HepG2 (cell line): ENCODE measurements around the gene HLCS. TPM values are rescaled to one million over a fixed set of nuclear protein-coding genes. Genes with fewer than 3 reads are reported as not detected.
A peak's percentile ranks its signal among the peaks of the same experiment; 100 is the strongest.

Source experiments
- EED ChIP-seq: sonication (generic); formaldehyde crosslinking; IDR thresholded peaks from 2 replicates; pipeline ENCODE4 v1.5.0; 2020; ENCODE audit warnings: mild to moderate bottlenecking, missing genetic modification reagents
- HDAC1 ChIP-seq: sonication (generic); formaldehyde crosslinking; IDR thresholded peaks from 2 replicates; pipeline ENCODE4 v1.5.1; 2020; ENCODE audit warnings: mild to moderate bottlenecking, missing genetic modification reagents
- HOXA3 ChIP-seq: sonication (generic); formaldehyde crosslinking; IDR thresholded peaks from 2 replicates; pipeline ENCODE4 v1.5.0; 2020; ENCODE audit warnings: missing genetic modification reagents
- IRF2 ChIP-seq: IDR thresholded peaks from 2 replicates; pipeline ENCODE4 v1.6.1; 2018; ENCODE audit warnings: missing genetic modification reagents, missing compliant biosample characterization
- MXI1 ChIP-seq: IDR thresholded peaks from 3 replicates; pipeline ENCODE4 v1.6.1; 2012; ENCODE audit warnings: low read depth, low read length, inconsistent platforms, borderline replicate concordance
- MYC ChIP-seq: sonication (generic); formaldehyde crosslinking; IDR thresholded peaks from 2 replicates; pipeline ENCODE4 v1.9.0; 2021; ENCODE audit warnings: missing genetic modification reagents, borderline replicate concordance
- POLR2AphosphoS2 ChIP-seq: IDR thresholded peaks from 2 replicates; pipeline ENCODE4 v1.6.1; 2011; ENCODE audit warnings: low read depth, low read length, improper control_type of control experiment
- SOX5 ChIP-seq: IDR thresholded peaks from 2 replicates; pipeline ENCODE4 v1.6.1; 2016; ENCODE audit warnings: borderline replicate concordance
- THAP11 ChIP-seq: IDR thresholded peaks from 2 replicates; pipeline ENCODE4 v1.6.1; 2016; ENCODE audit warnings: missing biosample characterization, missing genetic modification reagents
- THYN1 ChIP-seq: sonication (generic); formaldehyde crosslinking; IDR thresholded peaks from 2 replicates; pipeline ENCODE4 v1.8.1; 2023; ENCODE audit warnings: low read depth, mild to moderate bottlenecking, moderate library complexity, missing genetic modification reagents, borderline replicate concordance
- ZNF234 ChIP-seq: sonication (generic); formaldehyde crosslinking; conservative IDR thresholded peaks from 2 replicates; pipeline ENCODE4 v1.5.1; 2020; ENCODE audit warnings: mild to moderate bottlenecking, missing genetic modification reagents
- ZNF510 ChIP-seq: sonication (generic); formaldehyde crosslinking; IDR thresholded peaks from 2 replicates; pipeline ENCODE4 v1.4.0; 2020; ENCODE audit warnings: low read depth, mild to moderate bottlenecking, missing genetic modification reagents
- ZNF891 ChIP-seq: sonication (generic); formaldehyde crosslinking; IDR thresholded peaks from 2 replicates; pipeline ENCODE4 v1.5.0; 2020; ENCODE audit warnings: mild to moderate bottlenecking, missing genetic modification reagents
- ZSCAN21 ChIP-seq: sonication (generic); formaldehyde crosslinking; IDR thresholded peaks from 2 replicates; pipeline ENCODE4 v1.8.0; 2022; ENCODE audit warnings: mild to moderate bottlenecking, missing genetic modification reagents, moderate library complexity, borderline replicate concordance
- polyA plus RNA-seq, 8 experiments: library from polyadenylated mRNA; depleted of rRNA in 3 of 8; stranded (reverse) in 7 of 8; unstranded in 1 of 8; fragments of >200 nt; fragmentation: Illumina TruSeq in 4 of 8; extraction: Trizol in 4 of 8; gene quantifications; 2 replicates each; pipeline versions ENCODE4 v1.2.1 to v1.2.3, GENCODE V29; 2011 to 2016; ENCODE audit warnings: low read depth in 4 of 8, missing spikeins in 1 of 8, mixed read lengths in 1 of 8; ENCODE audit not compliant: insufficient read depth in 1 of 8
- total RNA-seq, 5 experiments: library from RNA; depleted of rRNA; stranded (reverse); fragments of >200 nt; fragmentation: Illumina TruSeq; extraction: Trizol; gene quantifications; 2 replicates each; pipeline ENCODE4 v1.2.3, GENCODE V29; 2016; ENCODE audit warnings: low read depth in 1 of 5
- TF ChIP-seq, protein P1 (sequence below): IDR thresholded peaks from 2 replicates; pipeline ENCODE4 v1.4.0; 2020; ENCODE audit warnings: mild to moderate bottlenecking, missing genetic modification reagents
- TF ChIP-seq, protein P2 (sequence below): sonication (generic); formaldehyde crosslinking; IDR thresholded peaks from 2 replicates; pipeline ENCODE4 v1.5.0; 2020; ENCODE audit warnings: mild to moderate bottlenecking, missing genetic modification reagents
- TF ChIP-seq, protein P3 (sequence below): sonication (generic); formaldehyde crosslinking; IDR thresholded peaks from 2 replicates; pipeline ENCODE4 v1.5.0; 2020; ENCODE audit warnings: mild to moderate bottlenecking, missing genetic modification reagents, moderate library complexity
- TF ChIP-seq, protein P4 (sequence below): sonication (generic); formaldehyde crosslinking; IDR thresholded peaks from 2 replicates; pipeline ENCODE4 v1.8.1; 2023; ENCODE audit warnings: mild to moderate bottlenecking, inconsistent platforms, moderate library complexity, missing genetic modification reagents, borderline replicate concordance
- TF ChIP-seq, protein P5 (sequence below): sonication (generic); formaldehyde crosslinking; IDR thresholded peaks from 2 replicates; pipeline ENCODE4 v1.4.0; 2020; ENCODE audit warnings: low read depth, mild to moderate bottlenecking, missing genetic modification reagents

The HLCS gene
- total and polyA plus RNA-seq, 2 of the 13 experiments (the other 11 are each of a cell fraction or from before 2014, with no cell fraction given) = 7.9 to 12.3 TPM

DNA sequence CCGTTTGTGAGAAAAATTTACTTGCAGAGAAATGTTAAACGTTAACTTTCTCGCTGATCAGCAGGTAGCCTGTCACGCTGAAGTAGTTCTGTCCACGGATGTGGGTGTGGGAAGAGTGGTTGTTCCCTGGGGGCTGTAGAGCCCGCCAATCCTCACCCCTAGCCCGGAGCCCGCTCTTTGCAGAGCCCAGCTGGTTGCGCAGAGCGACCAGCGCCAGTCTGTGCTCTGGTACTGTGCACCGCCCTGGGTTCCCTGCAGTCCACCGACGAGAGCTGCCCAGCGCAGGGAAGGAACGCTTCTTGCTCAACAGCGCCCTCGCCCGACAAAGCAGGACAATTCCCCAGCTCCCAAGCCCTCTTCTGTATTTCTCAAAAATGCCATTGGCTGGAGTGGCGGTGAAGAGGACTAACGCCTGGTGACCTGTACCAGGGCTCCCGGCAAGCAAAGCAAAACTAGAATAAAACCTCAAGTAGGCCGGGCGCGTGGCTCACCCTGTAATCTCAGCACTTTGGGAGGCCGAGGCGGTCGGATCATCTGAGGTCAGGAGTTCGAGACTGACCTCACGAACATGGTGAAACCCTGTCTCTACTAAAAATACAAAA is 43.4 kb upstream of the HLCS start (continued):
- TF ChIP-seq, protein P1, sequence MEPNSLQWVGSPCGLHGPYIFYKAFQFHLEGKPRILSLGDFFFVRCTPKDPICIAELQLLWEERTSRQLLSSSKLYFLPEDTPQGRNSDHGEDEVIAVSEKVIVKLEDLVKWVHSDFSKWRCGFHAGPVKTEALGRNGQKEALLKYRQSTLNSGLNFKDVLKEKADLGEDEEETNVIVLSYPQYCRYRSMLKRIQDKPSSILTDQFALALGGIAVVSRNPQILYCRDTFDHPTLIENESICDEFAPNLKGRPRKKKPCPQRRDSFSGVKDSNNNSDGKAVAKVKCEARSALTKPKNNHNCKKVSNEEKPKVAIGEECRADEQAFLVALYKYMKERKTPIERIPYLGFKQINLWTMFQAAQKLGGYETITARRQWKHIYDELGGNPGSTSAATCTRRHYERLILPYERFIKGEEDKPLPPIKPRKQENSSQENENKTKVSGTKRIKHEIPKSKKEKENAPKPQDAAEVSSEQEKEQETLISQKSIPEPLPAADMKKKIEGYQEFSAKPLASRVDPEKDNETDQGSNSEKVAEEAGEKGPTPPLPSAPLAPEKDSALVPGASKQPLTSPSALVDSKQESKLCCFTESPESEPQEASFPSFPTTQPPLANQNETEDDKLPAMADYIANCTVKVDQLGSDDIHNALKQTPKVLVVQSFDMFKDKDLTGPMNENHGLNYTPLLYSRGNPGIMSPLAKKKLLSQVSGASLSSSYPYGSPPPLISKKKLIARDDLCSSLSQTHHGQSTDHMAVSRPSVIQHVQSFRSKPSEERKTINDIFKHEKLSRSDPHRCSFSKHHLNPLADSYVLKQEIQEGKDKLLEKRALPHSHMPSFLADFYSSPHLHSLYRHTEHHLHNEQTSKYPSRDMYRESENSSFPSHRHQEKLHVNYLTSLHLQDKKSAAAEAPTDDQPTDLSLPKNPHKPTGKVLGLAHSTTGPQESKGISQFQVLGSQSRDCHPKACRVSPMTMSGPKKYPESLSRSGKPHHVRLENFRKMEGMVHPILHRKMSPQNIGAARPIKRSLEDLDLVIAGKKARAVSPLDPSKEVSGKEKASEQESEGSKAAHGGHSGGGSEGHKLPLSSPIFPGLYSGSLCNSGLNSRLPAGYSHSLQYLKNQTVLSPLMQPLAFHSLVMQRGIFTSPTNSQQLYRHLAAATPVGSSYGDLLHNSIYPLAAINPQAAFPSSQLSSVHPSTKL (CRISPR knock-in tag) = peak; percentile 70
- TF ChIP-seq, protein P2, sequence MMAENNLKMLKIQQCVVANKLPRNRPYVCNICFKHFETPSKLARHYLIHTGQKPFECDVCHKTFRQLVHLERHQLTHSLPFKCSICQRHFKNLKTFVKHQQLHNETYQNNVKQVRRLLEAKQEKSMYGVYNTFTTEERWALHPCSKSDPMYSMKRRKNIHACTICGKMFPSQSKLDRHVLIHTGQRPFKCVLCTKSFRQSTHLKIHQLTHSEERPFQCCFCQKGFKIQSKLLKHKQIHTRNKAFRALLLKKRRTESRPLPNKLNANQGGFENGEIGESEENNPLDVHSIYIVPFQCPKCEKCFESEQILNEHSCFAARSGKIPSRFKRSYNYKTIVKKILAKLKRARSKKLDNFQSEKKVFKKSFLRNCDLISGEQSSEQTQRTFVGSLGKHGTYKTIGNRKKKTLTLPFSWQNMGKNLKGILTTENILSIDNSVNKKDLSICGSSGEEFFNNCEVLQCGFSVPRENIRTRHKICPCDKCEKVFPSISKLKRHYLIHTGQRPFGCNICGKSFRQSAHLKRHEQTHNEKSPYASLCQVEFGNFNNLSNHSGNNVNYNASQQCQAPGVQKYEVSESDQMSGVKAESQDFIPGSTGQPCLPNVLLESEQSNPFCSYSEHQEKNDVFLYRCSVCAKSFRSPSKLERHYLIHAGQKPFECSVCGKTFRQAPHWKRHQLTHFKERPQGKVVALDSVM (CRISPR knock-in tag) = peak; percentile 47; the same call in 1 of the 2 replicates
- TF ChIP-seq, protein P3, sequence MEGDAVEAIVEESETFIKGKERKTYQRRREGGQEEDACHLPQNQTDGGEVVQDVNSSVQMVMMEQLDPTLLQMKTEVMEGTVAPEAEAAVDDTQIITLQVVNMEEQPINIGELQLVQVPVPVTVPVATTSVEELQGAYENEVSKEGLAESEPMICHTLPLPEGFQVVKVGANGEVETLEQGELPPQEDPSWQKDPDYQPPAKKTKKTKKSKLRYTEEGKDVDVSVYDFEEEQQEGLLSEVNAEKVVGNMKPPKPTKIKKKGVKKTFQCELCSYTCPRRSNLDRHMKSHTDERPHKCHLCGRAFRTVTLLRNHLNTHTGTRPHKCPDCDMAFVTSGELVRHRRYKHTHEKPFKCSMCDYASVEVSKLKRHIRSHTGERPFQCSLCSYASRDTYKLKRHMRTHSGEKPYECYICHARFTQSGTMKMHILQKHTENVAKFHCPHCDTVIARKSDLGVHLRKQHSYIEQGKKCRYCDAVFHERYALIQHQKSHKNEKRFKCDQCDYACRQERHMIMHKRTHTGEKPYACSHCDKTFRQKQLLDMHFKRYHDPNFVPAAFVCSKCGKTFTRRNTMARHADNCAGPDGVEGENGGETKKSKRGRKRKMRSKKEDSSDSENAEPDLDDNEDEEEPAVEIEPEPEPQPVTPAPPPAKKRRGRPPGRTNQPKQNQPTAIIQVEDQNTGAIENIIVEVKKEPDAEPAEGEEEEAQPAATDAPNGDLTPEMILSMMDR = peak; percentile 97
- no peak for TF ChIP-seq THYN1 (CRISPR knock-in tag)
- peak; percentile 64 for TF ChIP-seq HDAC1 (CRISPR knock-in tag)
- TF ChIP-seq, protein P4, sequence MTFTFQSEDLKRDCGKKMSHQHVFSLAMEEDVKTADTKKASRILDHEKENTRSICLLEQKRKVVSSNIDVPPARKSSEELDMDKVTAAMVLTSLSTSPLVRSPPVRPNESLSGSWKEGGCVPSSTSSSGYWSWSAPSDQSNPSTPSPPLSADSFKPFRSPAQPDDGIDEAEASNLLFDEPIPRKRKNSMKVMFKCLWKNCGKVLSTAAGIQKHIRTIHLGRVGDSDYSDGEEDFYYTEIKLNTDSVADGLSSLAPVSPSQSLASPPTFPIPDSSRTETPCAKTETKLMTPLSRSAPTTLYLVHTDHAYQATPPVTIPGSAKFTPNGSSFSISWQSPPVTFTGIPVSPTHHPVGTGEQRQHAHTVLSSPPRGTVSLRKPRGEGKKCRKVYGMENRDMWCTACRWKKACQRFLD = no peak
- peak; percentile 63; the same call in 1 of the 2 replicates for TF ChIP-seq ZNF891 (CRISPR knock-in tag)
- TF ChIP-seq ZSCAN21 (CRISPR knock-in tag) = peak; percentile 78
- TF ChIP-seq ZNF510 (CRISPR knock-in tag) = no peak
- 0 out of 3 replicates have a peak, but pooled peaks have one; percentile 36 for TF ChIP-seq MXI1
- peak; percentile 59; the same call in 1 of the 2 replicates for TF ChIP-seq THAP11 (CRISPR knock-in tag)
- TF ChIP-seq MYC (CRISPR knock-in tag) = peak; percentile 20; the same call in 1 of the 2 replicates
- no peak; the same call in 1 of the 2 replicates for TF ChIP-seq SOX5 (CRISPR knock-in tag)
- peak; percentile 46 for TF ChIP-seq IRF2
- TF ChIP-seq POLR2AphosphoS2 = no peak
- TF ChIP-seq, protein P5, sequence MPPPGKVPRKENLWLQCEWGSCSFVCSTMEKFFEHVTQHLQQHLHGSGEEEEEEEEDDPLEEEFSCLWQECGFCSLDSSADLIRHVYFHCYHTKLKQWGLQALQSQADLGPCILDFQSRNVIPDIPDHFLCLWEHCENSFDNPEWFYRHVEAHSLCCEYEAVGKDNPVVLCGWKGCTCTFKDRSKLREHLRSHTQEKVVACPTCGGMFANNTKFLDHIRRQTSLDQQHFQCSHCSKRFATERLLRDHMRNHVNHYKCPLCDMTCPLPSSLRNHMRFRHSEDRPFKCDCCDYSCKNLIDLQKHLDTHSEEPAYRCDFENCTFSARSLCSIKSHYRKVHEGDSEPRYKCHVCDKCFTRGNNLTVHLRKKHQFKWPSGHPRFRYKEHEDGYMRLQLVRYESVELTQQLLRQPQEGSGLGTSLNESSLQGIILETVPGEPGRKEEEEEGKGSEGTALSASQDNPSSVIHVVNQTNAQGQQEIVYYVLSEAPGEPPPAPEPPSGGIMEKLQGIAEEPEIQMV (CRISPR knock-in tag) = peak; percentile 72; the same call in 1 of the 2 replicates
- no peak for TF ChIP-seq EED (CRISPR knock-in tag)
- no peak for TF ChIP-seq ZNF234 (CRISPR knock-in tag)
- peak; percentile 66 for TF ChIP-seq HOXA3 (CRISPR knock-in tag)
